ENCODE measurements around the gene PGLYRP2.

PGLYRP2 gene

DNA sequence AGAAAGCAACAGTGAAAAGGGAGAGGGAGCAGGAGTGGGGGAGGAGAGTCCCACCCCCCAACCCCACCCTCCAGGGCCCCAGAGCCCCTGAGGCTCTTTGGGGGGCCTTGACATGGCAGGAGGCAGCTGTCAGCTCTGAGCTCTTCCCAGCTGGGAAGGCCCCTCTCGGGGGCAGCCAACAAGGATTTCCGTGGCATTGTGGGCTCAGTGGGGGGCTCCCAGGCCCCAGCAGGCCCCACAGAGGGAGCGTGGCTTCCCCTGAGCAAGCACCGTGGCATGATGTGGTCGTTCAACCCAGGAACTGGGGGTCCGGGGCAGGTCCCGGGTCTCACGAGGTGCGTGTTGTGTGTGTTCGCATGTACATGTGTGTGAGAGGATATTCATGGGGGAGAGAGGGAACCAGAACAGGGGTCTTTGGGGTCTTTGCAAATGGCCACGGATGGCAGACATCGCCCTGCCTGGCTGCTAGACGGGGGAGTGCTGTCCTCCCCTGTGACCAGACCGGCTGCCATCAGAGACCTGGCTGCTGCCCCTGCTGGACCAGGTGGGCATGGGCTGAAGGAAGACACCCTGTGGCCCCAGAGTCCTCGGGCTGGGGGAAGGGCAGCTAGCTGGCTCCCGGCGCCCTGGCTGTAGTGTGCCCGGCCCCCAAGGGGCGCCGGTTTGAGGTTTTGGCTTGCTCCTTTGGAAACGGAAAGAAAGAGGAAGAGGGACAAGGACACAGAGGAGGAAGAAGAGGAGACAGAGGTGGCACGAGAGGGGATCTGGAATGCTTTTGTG lies 56.8 kb downstream of the PGLYRP2 start:
- no peak for DNase-seq

DNA sequence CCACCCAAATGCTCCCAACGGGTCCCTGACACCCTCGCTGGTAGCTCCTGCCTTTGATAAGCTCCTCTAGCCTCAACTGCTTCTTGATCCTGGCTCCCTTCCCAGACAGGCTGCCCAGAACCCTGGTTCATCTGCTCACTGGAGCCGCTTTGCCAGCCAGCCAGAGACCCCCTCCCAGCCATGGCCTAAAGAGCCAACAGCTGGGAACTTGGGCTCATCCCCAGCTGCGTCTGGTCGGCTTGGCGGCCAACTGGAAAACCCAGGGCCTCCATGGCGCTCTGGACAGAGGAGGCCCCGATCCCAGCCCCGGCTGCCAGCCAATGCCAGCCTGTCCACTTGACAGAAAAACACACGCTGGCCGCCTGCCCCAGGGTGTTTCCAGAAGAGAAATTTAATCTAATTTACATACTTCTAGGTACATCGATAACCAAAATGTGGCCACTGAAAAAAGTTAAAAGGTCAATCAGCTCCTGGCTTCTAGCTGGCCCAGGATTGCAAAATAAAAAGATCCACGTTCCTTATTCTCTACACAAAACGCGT lies 57.5 kb downstream of the PGLYRP2 start:
- no peak for DNase-seq

DNA sequence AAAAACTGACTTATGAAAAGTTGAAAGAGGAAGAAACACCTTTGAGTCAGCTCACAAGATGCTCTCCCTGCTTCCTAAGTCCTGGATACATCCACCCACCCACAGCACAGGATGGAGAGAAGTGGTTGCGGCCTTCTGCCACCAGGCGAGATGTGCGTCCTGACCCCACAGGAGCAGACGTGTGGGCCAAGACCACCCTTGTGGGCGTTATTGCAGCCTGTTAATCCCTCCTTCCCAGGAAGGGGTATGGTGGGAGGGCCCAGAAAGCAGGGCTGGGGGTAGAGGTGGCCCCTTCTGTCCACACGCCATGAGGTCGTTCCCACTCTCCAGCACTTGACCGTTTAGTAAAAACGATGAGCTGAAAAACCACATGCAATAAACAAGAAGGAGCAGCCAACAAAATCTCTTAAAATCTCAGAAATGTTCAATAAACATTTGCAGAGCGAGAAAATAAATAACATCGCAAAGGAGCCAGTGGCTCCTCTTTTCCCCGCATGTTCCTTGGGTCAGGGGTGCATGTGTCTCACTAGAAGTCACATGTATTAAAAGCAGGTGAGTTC lies 58.1 kb downstream of the PGLYRP2 start:
- no peak for DNase-seq

DNA sequence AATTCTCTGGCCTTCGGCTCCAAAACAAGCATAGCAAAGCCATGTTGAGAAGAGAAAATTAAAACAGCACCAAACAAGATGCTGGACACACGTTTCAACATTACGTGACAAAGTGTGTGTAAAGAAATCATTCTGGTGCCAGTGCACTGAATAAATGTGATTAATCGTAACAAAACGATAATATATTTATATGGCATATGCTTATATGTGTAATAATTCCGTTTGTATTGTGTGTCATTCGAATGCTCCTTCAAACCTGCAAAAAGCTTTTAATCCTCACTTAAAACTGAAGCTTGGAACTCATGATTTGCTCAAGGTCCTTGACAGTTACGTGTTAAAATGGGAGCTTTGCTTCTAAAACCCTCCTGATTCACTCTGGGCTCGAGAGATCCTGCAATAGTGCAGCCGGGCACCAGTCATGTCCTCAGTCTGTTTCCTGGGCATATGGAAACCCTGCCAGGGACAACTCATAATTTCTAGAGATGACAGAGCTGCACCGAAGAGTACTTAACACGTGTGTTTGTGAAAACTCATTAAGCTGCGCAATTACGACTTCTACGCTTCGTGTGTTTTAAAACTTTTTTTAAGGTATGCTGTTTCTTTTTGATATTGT lies 59.8 kb downstream of the PGLYRP2 start:
- DNase-seq = no peak
